SKM-1 (cell line): ENCODE measurements around the gene ARMC6.
"Not testable (repeated sequence)": the region's sequence is repeated elsewhere in the genome, so short reads cannot be mapped to it uniquely, and the experiment has no call there.

Source experiments
- DNase-seq: peaks from one replicate; lab custom pipeline; 2025; ENCODE audit not compliant: unreplicated experiment; lab: John Stamatoyannopoulos, UW

The ARMC6 gene

GRCh38 chr19:19074196-19074882, 40.9 kb downstream of the ARMC6 start:
- DNase-seq = no peak

- DNase-seq = no peak
Observed at GRCh38 chr19:19075126-19075525, 41.7 kb downstream of the ARMC6 start.

- no peak for DNase-seq
Observed at GRCh38 chr19:19076476-19076875, 43.1 kb downstream of the ARMC6 start.

DNA sequence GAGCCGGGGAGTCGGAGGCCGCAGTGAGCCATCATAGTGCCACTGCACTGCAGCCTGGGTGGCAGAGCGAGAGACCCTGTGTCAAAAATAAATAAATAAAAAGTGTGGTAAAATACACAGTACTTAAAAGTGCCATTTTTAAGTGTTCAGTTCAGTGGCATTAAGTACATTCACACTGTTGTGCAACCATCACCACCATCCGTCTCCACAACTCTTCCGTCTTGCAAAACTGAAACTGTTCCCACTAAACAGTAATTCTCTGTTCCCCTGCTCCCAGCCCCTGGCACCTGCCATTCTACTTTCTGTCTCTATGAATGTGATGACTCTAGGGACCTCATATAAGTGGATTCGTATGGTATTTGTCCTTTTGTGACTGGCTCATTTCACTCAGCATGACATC, 43.7 kb downstream of the ARMC6 start:
- DNase-seq = no peak

DNA sequence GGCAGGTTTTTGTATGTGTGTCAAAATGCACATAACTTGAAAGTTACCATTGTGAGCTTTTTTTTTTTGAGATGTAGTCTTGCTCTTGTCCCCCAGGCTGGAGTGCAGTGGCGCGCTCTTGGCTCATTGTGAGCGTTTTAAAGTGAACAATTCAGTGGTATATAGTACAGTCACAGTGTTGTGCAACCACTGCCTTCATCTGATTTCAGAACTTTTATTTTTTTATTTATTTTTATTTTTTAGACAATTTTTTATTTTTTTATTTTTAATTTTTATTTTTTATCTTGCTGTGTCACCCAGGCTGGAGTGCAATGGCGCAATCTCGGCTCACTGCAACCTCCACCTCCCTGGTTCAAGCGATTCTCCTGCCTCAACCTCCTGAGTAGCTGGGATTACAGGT, 45.4 kb downstream of the ARMC6 start:
- DNase-seq = no peak

- DNase-seq = no peak
Observed at GRCh38 chr19:19079571-19079970, 46.2 kb downstream of the ARMC6 start.

GRCh38 chr19:19081642-19082151, 48.3 kb downstream of the ARMC6 start:
- no peak for DNase-seq

DNA sequence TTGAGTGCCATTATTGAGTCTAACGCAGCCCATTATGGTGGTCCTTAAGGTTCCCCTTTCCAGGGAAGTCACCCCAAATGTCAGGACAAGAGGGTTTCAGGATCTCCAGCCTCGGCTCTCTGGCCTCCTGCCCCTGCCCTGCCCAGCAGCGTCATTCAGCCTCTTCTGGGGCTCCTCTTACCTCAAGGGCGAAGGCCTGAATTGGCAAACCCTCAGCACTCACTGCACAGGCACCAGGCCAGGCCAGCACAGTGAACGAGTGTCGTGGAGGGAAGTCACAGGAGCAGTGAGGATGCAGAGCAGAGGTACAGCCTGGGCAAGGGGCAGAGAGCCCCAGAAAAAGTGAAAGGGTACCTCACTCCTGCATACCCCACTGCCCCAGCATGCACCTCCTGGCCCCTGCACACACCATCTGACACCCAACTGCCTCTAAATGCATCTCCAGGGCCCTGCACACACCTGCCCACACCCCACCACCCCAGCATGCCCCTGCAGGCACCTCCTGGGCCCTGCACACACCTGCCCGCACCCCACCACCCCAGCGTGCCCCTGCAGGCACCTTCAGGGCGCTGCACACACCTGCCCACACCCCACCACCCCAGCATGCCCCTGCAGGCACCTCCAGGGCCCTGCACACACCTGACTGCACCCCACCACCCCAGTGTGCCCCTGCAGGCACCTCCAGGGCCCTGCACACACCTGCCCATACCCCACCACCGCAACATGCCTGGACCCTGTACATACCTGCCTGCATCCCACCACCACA, 50.2 kb downstream of the ARMC6 start:
- DNase-seq = no peak

DNA sequence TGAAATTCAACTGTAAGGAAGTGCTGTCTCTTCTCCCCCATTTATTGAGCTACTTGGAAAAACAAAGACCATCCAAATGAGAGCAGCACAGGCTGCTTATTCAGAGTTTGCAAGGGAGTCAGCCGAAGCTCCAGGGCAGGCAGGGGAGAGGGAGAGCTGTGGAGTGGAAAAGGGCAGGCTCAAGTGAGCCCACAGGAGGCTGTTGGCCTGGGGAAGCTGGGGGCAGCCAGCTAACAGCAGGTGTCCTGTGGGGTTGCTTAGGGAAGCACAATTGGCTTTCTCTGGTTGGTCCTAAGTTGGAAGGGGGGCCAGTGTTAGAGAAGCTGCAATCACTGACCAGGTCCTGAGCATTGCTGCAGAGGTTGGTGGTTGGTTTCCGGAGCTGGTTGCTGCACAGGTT, 54.3 kb downstream of the ARMC6 start:
- no peak for DNase-seq

DNA sequence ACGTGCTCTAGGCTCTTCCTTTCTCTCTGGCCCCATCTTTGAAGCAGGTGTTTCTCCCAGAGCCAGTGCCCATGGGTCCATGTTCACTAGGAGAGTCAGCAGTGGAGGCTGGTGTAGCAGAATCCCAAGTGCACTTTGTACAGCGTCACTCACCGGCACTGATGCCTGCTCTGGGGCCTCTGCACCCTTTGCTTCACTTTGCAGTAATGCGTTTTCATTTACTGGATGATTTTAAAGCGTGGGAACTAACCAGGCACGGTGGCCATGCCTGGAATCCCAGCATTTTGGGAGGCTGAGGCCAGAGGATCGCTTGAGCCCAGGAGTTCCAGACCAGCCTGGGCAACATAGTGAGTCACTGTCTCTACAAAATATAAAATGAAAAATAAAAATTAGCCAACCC, 61.1 kb downstream of the ARMC6 start:
- no peak for DNase-seq

DNA sequence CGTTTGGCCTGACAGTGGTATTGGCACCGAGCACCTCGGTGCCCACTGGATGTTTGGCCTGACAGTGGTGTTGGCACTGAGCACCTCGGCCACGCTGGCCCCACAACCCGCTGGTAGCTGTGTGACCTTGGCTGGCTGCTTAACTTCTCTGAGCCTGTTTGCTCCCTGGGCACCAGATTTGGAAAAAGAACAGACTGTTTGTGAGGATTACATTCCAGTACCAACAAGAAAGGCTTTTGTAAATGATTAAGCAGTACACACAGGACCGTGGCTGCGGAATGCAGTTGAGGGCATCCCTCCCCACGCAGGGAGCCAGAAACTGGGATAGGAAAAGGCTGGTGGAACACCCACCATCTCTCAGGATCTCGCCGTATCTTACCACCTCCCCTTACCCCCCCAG, 62.3 kb downstream of the ARMC6 start:
- DNase-seq = no peak

GRCh38 chr19:19096641-19097627, 63.5 kb downstream of the ARMC6 start:
- no peak for DNase-seq

- no peak for DNase-seq
Observed at GRCh38 chr19:19098084-19098702, 64.8 kb downstream of the ARMC6 start.

DNA sequence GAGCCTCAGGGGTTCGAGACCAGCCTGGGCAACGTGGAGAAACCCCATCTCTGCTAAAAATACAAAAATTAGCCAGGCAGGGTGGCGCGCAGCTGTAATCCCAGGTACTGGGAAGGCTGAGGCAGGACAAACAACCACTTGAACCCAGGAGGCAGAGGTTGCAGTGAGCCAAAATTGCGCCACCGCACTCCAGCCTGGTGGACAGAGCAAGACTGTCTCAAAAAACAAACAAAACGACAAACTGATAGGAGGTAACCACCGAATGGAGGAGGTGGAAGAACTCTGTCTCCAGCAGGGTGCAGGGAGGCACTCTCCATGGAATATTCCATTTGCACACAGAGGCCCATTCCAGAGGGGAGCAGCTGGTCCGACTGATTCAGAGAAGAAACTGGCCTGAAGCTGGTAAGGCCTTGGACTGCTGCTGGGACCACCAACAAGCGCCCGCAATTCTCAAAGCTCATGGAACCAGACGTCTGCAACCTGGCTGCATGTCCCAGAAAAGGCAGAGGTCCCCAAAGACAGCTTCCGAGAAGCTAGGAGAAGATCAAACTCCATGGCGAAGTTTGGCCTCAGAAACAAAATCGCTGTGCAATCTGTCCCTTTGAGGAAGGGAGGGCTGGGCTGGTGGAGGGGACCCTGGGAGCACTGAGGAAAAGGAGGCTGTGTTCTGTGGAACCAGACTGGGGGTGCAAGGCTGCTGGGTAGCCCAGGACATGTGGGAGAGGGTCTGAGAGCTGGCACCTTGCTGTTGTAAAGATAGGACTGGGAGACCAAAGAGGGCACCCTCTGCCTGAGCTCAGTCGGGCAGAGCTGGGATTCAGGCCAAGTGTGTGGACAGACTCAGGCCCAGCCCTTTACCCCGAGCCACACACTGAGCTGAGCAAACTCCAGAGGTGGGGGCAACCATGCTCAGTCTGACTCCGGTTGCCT, 65.6 kb downstream of the ARMC6 start:
- no peak for DNase-seq

- no peak for DNase-seq
Observed at GRCh38 chr19:19101540-19101939, 68.1 kb downstream of the ARMC6 start.

DNA sequence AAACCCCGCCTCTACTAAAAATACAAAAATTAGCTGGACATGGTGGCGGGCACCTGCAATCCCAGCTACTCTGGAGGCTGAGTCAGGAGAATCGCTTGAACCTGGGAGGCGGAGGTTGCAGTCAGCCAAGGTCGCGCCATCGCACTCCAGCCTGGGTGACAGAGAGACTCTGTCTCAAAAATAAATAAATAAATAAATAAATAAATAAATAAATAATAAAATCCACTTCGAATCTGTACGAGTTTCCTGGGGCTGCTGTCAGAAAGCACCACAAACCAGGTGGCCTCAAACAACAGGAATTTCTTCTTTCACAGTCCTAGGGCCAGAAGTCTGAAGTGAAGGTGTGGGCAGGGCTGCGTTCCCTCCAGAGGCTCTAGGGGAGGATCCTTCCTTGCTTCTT, 69.2 kb downstream of the ARMC6 start:
- DNase-seq = not testable (repeated sequence)

DNA sequence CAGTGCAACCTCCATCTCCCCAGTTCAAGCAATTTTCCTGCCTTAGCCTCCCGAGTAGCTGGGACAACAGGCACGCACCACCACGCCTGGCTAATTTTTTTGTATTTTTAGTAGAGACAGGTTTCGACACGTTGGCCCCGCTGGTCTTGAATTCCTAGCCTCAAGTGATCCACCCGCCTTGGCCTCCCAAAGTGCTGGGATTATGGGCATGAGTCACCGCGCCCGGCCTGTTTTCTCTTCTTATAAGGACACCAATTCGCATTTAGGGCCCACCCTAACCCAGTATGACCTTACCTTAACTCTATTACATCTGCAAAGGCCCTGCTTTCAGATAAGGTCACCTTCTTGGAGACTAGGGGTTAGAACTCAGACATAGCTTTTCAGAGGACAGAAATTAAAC, 69.8 kb downstream of the ARMC6 start:
- DNase-seq = no peak

GRCh38 chr19:19105365-19106055, 72.1 kb downstream of the ARMC6 start:
- no peak for DNase-seq

DNA sequence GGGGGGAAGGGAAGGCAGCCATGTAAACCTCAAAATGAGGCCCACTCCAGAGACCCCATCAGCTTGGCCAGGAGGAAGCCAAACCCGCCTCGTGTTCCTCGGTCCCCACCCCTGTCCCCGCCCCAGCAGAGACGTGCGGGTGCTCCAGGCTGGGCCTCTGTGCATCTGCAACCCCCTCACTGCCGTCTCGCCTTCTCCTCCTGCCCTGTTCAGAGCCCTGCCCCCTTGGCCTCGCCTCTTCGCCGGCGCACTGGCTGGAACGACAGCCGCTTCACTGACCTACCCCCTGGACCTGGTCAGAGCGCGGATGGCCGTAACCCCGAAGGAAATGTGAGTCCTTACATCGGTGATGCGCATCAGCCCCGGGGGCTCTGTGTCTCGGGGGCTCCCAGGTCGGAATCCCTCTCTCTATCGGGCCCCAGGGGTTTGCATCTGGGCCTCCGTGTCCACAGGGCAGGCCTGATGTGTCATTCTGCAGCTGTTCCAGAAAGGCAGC, 72.7 kb downstream of the ARMC6 start:
- DNase-seq = no peak
